Measurements from ENCODE around the gene DSG4.

Gene DSG4

GRCh38 chr18:31410716-31411483, 34.3 kb downstream of the DSG4 start:
- no peak for DNase-seq (ENCODE audit: low spot score)

GRCh38 chr18:31413137-31413536, 36.6 kb downstream of the DSG4 start:
- no peak for DNase-seq (ENCODE audit: low spot score)

- DNase-seq (ENCODE audit: low spot score), result no peak
Measured at GRCh38 chr18:31417850-31418249, 41.3 kb downstream of the DSG4 start.

- no peak for DNase-seq (ENCODE audit: low spot score)
Measured at GRCh38 chr18:31419457-31419932, 42.9 kb downstream of the DSG4 start.

GRCh38 chr18:31420032-31420431, 43.5 kb downstream of the DSG4 start:
- DNase-seq (ENCODE audit: low spot score), result no peak

GRCh38 chr18:31420524-31420923, 43.9 kb downstream of the DSG4 start:
- DNase-seq (ENCODE audit: low spot score), result no peak

GRCh38 chr18:31424383-31424988, 47.9 kb downstream of the DSG4 start:
- peak; percentile 6 for DNase-seq (ENCODE audit: low spot score)

GRCh38 chr18:31426021-31426420, 49.4 kb downstream of the DSG4 start:
- DNase-seq (ENCODE audit: low spot score), result no peak

- DNase-seq (ENCODE audit: low spot score), result no peak
Measured at GRCh38 chr18:31426871-31427406, 50.4 kb downstream of the DSG4 start.

- no peak for DNase-seq (ENCODE audit: low spot score)
Measured at GRCh38 chr18:31428211-31428610, 51.6 kb downstream of the DSG4 start.

- no peak for DNase-seq (ENCODE audit: low spot score)
Measured at GRCh38 chr18:31429623-31430022, 53.0 kb downstream of the DSG4 start.

GRCh38 chr18:31430072-31430471, 53.5 kb downstream of the DSG4 start:
- DNase-seq (ENCODE audit: low spot score), result no peak

- DNase-seq (ENCODE audit: low spot score), result no peak
Measured at GRCh38 chr18:31430554-31430953, 54.0 kb downstream of the DSG4 start.

- no peak for DNase-seq (ENCODE audit: low spot score)
Measured at GRCh38 chr18:31432316-31432715, 55.7 kb downstream of the DSG4 start.

GRCh38 chr18:31436825-31437224, 60.2 kb downstream of the DSG4 start:
- DNase-seq (ENCODE audit: low spot score), result no peak

GRCh38 chr18:31438402-31438801, 61.8 kb downstream of the DSG4 start:
- DNase-seq (ENCODE audit: low spot score), result no peak

- DNase-seq (ENCODE audit: low spot score), result no peak
Measured at GRCh38 chr18:31439807-31440325, 63.3 kb downstream of the DSG4 start.

GRCh38 chr18:31440787-31441186, 64.2 kb downstream of the DSG4 start:
- no peak for DNase-seq (ENCODE audit: low spot score)

GRCh38 chr18:31441493-31441892, 64.9 kb downstream of the DSG4 start:
- no peak for DNase-seq (ENCODE audit: low spot score)

GRCh38 chr18:31444142-31444541, 67.6 kb downstream of the DSG4 start:
- no peak for DNase-seq (ENCODE audit: low spot score)

GRCh38 chr18:31445908-31446307, 69.3 kb downstream of the DSG4 start:
- no peak for DNase-seq (ENCODE audit: low spot score)

GRCh38 chr18:31446854-31447253, 70.3 kb downstream of the DSG4 start:
- DNase-seq (ENCODE audit: low spot score), result no peak

GRCh38 chr18:31447530-31448191, 71.1 kb downstream of the DSG4 start, which contains the start of gene DSG3:
Gene DSG3 (plus strand): TSS chr18:31447741. CDS start chr18:31447878, 137 bp downstream.
- no peak for DNase-seq (ENCODE audit: low spot score)

All from activated CD4-positive, alpha-beta T cell treated with anti-CD3 and anti-CD28 coated beads, Interleukin-2, Interleukin-4, amounts not matched to agents 100 ng/mL and 50 ng/mL, durations not matched to agents 16 hours and 8 hours (primary cell).